Measurements from ENCODE around the gene TMPO. TPM values are rescaled to one million over a fixed set of nuclear protein-coding genes. Genes with fewer than 3 reads are reported as not detected.

Gene TMPO
- total and polyA plus RNA-seq, 4 donors, result 20.7 to 149 (median 30.6) TPM

GRCh38 chr12:98582093-98582492, 66.7 kb downstream of the TMPO start:
- DNase-seq (no peak), ATAC-seq (ENCODE audit: insufficient read depth, low FRiP score) (no peak)
- Histone ChIP-seq H3K27ac (ENCODE audit: low read depth in 1 of 2, low read length in 1 of 2) (no peak overlapping the region), H3K9me3 (ENCODE audit: control insufficient read depth in 4 of 4, insufficient read depth in 3 of 4, low read length in 3 of 4) (no peaks in the 10 kb centered on the region), H3K4me3 (no peak overlapping the region), H3K4me1 (ENCODE audit: control insufficient read depth in 5 of 5, insufficient read depth in 5 of 5, low read length in 5 of 5) (no peaks in the 10 kb centered on the region), H3K9ac (ENCODE audit: insufficient read depth in 1 of 2, low read length in 2 of 2) (no peak overlapping the region), H3K27me3 (ENCODE audit: control insufficient read depth in 3 of 3, insufficient read depth in 3 of 3, low read length in 2 of 3) (no peaks in the 10 kb centered on the region), H3K36me3 (ENCODE audit: control insufficient read depth in 4 of 4, insufficient read depth in 4 of 4, low read length in 4 of 4) (no peaks in the 10 kb centered on the region)
- no peak for TF ChIP-seq CTCF (IDR thresholded peaks at IDR 0.05; ENCODE audit: control extremely low read depth, extremely low read depth)
- WGBS, 2 donors, result 88 to 93% methylated on average over 6 of the region's 6 CpGs

- ATAC-seq (ENCODE audit: insufficient read depth, low FRiP score) (no peak), DNase-seq (no peak)
- no peaks in the 10 kb centered on the region for H3K27me3 ChIP-seq (ENCODE audit: control insufficient read depth in 3 of 3, insufficient read depth in 3 of 3, low read length in 2 of 3)
- H3K27ac ChIP-seq (ENCODE audit: low read depth in 1 of 2, low read length in 1 of 2), result no peak overlapping the region
- no peaks in the 10 kb centered on the region for H3K36me3 ChIP-seq (ENCODE audit: control insufficient read depth in 4 of 4, insufficient read depth in 4 of 4, low read length in 4 of 4)
- H3K9ac ChIP-seq (ENCODE audit: insufficient read depth in 1 of 2, low read length in 2 of 2), result no peak overlapping the region
- no peak overlapping the region for H3K4me3 ChIP-seq
- 77 to 91% methylated on average over 5 of the region's 5 CpGs for WGBS, 2 donors
- no peaks in the 10 kb centered on the region for H3K4me1 ChIP-seq (ENCODE audit: control insufficient read depth in 5 of 5, insufficient read depth in 5 of 5, low read length in 5 of 5)
- no peaks in the 10 kb centered on the region for H3K9me3 ChIP-seq (ENCODE audit: control insufficient read depth in 4 of 4, insufficient read depth in 3 of 4, low read length in 3 of 4)
- no peak for TF ChIP-seq CTCF (IDR thresholded peaks at IDR 0.05; ENCODE audit: control extremely low read depth, extremely low read depth)
Measured at GRCh38 chr12:98587084-98587483, 71.7 kb downstream of the TMPO start.

GRCh38 chr12:98591209-98591608, 75.8 kb downstream of the TMPO start:
- no peak overlapping the region for H3K9ac ChIP-seq (ENCODE audit: insufficient read depth in 1 of 2, low read length in 2 of 2)
- H3K27me3 ChIP-seq (ENCODE audit: control insufficient read depth in 3 of 3, insufficient read depth in 3 of 3, low read length in 2 of 3), result no peaks in the 10 kb centered on the region
- ATAC-seq (ENCODE audit: insufficient read depth, low FRiP score) (no peak), DNase-seq (peak in 1 of 3 donors; percentile 16)
- peaks cover 0 to 12% (median 3%) of the 10 kb centered on the region in 5 donors for H3K4me1 ChIP-seq (ENCODE audit: control insufficient read depth in 5 of 5, insufficient read depth in 5 of 5, low read length in 5 of 5)
- WGBS, 2 donors, result 83 to 85% methylated on average over 4 of the region's 4 CpGs
- H3K9me3 ChIP-seq (ENCODE audit: control insufficient read depth in 4 of 4, insufficient read depth in 3 of 4, low read length in 3 of 4), result no peaks in the 10 kb centered on the region
- no peak overlapping the region for H3K27ac ChIP-seq (ENCODE audit: low read depth in 1 of 2, low read length in 1 of 2)
- H3K36me3 ChIP-seq (ENCODE audit: control insufficient read depth in 4 of 4, insufficient read depth in 4 of 4, low read length in 4 of 4), result peaks cover 0 to 11% (median under 1%) of the 10 kb centered on the region in 4 donors
- no peak overlapping the region for H3K4me3 ChIP-seq
- TF ChIP-seq CTCF (IDR thresholded peaks at IDR 0.05; ENCODE audit: control extremely low read depth, extremely low read depth), result no peak

DNA sequence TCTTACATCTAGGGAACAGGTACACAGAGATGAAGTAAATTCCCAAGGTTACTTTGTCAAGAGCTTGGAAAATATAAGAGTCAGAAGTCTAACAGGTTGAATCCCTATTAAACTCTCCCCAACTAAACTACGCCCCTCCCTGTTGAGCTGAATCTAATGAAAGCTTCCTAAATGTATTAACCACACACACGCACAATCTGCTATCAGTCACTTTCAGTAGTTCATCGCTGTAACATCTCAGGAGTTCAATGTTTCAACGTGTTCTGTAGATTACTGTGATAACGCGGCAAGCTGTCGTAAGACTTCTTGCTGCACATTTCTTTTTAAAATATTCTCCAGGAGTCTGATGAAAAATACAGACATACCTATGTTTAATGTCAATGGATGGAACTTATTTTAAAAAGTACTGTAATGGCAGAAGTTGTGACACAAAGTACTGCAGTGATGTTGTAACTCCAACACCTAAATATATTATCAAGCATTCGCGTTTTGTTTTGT, 77.5 kb downstream of the TMPO start:
- Histone ChIP-seq H3K4me1 (ENCODE audit: control insufficient read depth in 5 of 5, insufficient read depth in 5 of 5, low read length in 5 of 5) (peaks cover 0 to 16% (median 3%) of the 10 kb centered on the region in 5 donors), H3K9me3 (ENCODE audit: control insufficient read depth in 4 of 4, insufficient read depth in 3 of 4, low read length in 3 of 4) (no peaks in the 10 kb centered on the region), H3K27me3 (ENCODE audit: control insufficient read depth in 3 of 3, insufficient read depth in 3 of 3, low read length in 2 of 3) (no peaks in the 10 kb centered on the region), H3K36me3 (ENCODE audit: control insufficient read depth in 4 of 4, insufficient read depth in 4 of 4, low read length in 4 of 4) (peaks cover 5 to 16% (median 8%) of the 10 kb centered on the region in 4 donors), H3K27ac (ENCODE audit: low read depth in 1 of 2, low read length in 1 of 2) (peak overlapping the region; percentile 88 to 91), H3K4me3 (no peak overlapping the region), H3K9ac (ENCODE audit: insufficient read depth in 1 of 2, low read length in 2 of 2) (peak overlapping the region; percentile 65 to 94)
- TF ChIP-seq CTCF (IDR thresholded peaks at IDR 0.05; ENCODE audit: control extremely low read depth, extremely low read depth), result no peak
- 38 to 46% methylated on average over 9 of the region's 9 CpGs for WGBS, 2 donors
- DNase-seq (no peak), ATAC-seq (ENCODE audit: insufficient read depth, low FRiP score) (no peak)
